Suprapubic skin (tissue), 4 donors: ENCODE data around the gene TET1. TPM values are rescaled to one million over a fixed set of nuclear protein-coding genes. Genes with fewer than 3 reads are reported as not detected.
A peak's percentile ranks its signal among the peaks of the same experiment; 100 is the strongest.
"Not testable (repeated sequence)": the region's sequence is repeated elsewhere in the genome, so short reads cannot be mapped to it uniquely, and the experiment has no call there.

Experiments
- DNase-seq, 2 donors: peaks; one replicate each; pipeline ENCODE4 v3.0.0-alpha.2; 2019; ENCODE audit warnings: low spot score in 2 of 2
- H3K27ac ChIP-seq: fragments of 200-600 bp; sonication (generic); one replicate; pipeline ENCODE4 v1.5.1; 2019
- H3K27me3 ChIP-seq: fragments of 200-600 bp; sonication (generic); one replicate; pipeline ENCODE4 v1.5.1; 2019
- H3K36me3 ChIP-seq: fragments of 200-600 bp; sonication (generic); one replicate; pipeline ENCODE4 v1.5.1; 2019
- H3K4me1 ChIP-seq: fragments of 200-600 bp; sonication (generic); one replicate; pipeline ENCODE4 v1.5.1; 2019
- H3K4me3 ChIP-seq: fragments of 200-600 bp; sonication (generic); one replicate; pipeline ENCODE4 v1.5.1; 2019; ENCODE audit warnings: mild to moderate bottlenecking
- H3K9me3 ChIP-seq: fragments of 200-600 bp; sonication (generic); one replicate; pipeline ENCODE4 v1.5.1; 2019
- EP300 ChIP-seq: sonication (generic); formaldehyde crosslinking; IDR thresholded peaks from one replicate; pipeline ENCODE4 v1.6.1; 2017; ENCODE audit warnings: antibody characterized with exemption
- POLR2A ChIP-seq, 2 donors: fragments of 450-650 bp; IDR thresholded peaks; one replicate each; pipeline ENCODE4 v1.6.1; 2017; ENCODE audit warnings: antibody characterized with exemption in 2 of 2, mild to moderate bottlenecking in 2 of 2, moderate library complexity in 2 of 2
- POLR2AphosphoS5 ChIP-seq, 3 donors: sonication (generic); formaldehyde crosslinking; IDR thresholded peaks; one replicate each; pipeline ENCODE4 v1.6.1; 2017; ENCODE audit warnings: antibody characterized with exemption in 3 of 3
- WGBS: methylation state at CpG from one replicate; pipeline ENCODE4 v1.1.5; 2018; 5-methylcytosine and 5-hydroxymethylcytosine counted together
- total RNA-seq, 4 donors: library from RNA; depleted of rRNA; stranded (reverse); fragments of >200 nt; gene quantifications; one replicate each; pipeline ENCODE4 v1.1.0, GENCODE V29; 2016
- TF ChIP-seq, protein P1 (sequence below), 2 donors: fragments of 200-600 bp in 1 of 2; fragments of 450-650 bp in 1 of 2; sonication (generic) in 1 of 2; IDR thresholded peaks; one replicate each; pipeline ENCODE4 v1.5.1; 2016 to 2019; ENCODE audit warnings: antibody characterized with exemption in 2 of 2, mild to moderate bottlenecking in 1 of 2, moderate library complexity in 1 of 2

Gene TET1
- total RNA-seq, 4 donors from 2014 or later = 0.98 to 3.2 (median 2.6) TPM

DNA sequence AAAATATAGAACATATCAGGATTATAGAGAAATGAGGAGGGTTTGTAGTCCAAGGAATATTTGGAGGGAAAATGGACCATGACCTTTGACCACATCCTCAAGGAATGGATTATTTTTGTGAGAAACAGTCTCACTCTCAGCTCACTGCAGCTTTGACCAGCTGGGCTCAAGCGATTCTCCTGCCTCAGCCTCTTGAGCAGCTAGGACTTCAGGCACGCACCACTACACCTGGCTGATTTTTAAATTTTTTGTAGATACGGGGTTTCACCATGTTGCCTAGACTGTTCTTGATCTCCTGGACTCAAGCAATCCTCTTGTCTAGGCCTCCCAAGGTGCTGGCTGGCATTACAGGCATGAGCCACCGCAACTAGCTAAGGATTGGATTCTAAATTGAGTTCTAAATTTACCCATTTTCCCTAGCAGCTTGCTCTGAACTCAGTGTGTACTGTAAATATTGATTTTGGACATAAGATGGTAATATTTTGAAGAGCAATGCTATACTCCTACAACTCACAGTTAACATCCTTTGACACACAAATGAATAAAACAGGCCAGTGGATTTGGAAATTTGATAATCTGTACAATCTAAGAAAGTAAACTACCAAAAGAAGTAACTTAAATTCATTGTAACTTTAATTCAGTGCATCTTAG is 73.8 kb downstream of the TET1 start:
- H3K9me3 ChIP-seq = no peaks in the 10 kb centered on the region
- no peak overlapping the region for H3K27ac ChIP-seq
- H3K4me1 ChIP-seq = no peaks in the 10 kb centered on the region
- DNase-seq = no peak
- WGBS = 87% methylated on average over 4 of the region's 4 CpGs
- TF ChIP-seq EP300 (no peak), POLR2A (IDR thresholded peaks at IDR 0.05) (no peak), POLR2AphosphoS5 (IDR thresholded peaks at IDR 0.05) (no peak)
- TF ChIP-seq, protein P1, sequence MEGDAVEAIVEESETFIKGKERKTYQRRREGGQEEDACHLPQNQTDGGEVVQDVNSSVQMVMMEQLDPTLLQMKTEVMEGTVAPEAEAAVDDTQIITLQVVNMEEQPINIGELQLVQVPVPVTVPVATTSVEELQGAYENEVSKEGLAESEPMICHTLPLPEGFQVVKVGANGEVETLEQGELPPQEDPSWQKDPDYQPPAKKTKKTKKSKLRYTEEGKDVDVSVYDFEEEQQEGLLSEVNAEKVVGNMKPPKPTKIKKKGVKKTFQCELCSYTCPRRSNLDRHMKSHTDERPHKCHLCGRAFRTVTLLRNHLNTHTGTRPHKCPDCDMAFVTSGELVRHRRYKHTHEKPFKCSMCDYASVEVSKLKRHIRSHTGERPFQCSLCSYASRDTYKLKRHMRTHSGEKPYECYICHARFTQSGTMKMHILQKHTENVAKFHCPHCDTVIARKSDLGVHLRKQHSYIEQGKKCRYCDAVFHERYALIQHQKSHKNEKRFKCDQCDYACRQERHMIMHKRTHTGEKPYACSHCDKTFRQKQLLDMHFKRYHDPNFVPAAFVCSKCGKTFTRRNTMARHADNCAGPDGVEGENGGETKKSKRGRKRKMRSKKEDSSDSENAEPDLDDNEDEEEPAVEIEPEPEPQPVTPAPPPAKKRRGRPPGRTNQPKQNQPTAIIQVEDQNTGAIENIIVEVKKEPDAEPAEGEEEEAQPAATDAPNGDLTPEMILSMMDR (IDR thresholded peaks at IDR 0.05) = no peak
- no peaks in the 10 kb centered on the region for H3K36me3 ChIP-seq
- no peak overlapping the region for H3K4me3 ChIP-seq
- H3K27me3 ChIP-seq = no peaks in the 10 kb centered on the region

DNA sequence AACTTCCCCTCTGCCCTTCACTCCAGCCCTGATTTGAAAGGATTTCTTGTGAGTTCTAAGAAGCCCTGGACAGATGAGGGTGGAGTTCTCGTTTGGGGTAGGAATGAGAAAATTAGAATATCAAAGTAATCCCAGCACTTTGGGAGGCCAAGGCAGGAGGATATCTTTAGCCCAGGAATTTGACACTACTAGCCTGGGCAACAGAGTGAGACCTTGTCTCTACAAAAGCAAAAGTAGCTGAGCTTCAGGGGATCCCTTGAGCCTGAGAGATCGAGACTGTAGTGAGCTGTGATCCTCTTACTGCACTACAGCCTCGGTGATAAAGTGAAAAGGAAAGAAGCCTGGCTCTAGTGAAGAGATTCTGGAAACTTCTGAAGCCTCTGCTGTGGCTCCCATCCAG is 76.2 kb downstream of the TET1 start:
- Histone ChIP-seq H3K27ac (no peak overlapping the region), H3K36me3 (no peaks in the 10 kb centered on the region), H3K4me1 (no peaks in the 10 kb centered on the region), H3K27me3 (no peaks in the 10 kb centered on the region), H3K4me3 (no peak overlapping the region), H3K9me3 (no peaks in the 10 kb centered on the region)
- TF ChIP-seq EP300 = no peak
- TF ChIP-seq POLR2A (IDR thresholded peaks at IDR 0.05) = no peak
- TF ChIP-seq POLR2AphosphoS5 (IDR thresholded peaks at IDR 0.05) = no peak
- TF ChIP-seq, protein P1 (IDR thresholded peaks at IDR 0.05) = no peak
- no peak for DNase-seq
- 92% methylated on average over 3 of the region's 3 CpGs for WGBS

DNA sequence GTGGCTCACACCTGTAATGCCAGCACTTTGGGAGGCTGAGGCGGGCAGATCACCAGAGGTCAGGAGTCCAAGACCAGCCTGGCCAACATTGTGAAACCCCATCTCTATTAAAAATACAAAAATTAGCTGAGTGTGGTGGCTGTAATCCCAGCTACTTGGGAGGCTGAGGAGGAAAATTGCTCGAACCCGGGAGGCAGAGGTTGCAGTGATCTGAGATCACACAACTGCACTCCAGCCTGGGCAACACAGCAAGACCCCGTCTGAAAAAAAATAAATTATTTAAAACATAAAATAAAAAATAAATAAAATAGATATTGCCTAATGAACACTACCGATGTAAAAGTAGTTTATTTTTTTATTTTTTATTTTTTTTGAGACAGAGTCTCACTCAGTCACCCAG is 83.4 kb downstream of the TET1 start:
- WGBS = 87% methylated on average over 5 of the region's 5 CpGs
- not testable (repeated sequence) for H3K36me3 ChIP-seq, H3K4me1 ChIP-seq, H3K4me3 ChIP-seq, H3K27me3 ChIP-seq, H3K9me3 ChIP-seq, DNase-seq, H3K27ac ChIP-seq

DNA sequence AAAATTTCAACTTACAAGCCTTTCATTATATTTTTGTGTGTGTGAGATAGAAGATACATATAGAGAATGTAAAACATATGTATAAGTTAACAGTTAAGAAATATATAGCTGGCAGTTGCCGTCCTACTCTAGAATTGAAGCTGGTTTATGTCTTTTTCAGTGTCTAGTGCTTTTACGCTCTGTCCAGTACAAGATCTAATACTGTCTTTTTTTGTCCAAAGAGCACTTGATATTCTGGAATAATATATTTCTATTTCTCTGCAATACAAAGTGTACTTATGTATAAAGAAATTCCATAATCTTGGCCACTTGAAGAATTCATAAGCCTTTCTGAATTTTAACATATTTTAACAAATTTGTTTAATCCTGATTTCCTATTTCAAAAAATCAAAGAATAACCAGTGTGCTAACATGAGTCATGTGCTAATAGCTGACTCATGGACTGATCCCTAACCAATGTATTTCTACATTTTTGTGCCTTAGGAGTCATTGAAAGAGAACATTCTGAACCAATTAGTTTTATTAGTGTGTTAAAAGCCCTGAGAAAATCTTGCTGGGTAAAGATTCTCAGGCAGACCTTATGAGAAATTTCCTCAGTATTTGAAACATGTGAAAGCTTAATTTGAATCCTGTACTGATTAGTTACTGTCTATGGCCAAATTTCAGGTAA is 87.7 kb downstream of the TET1 start:
- H3K9me3 ChIP-seq = no peaks in the 10 kb centered on the region
- no peaks in the 10 kb centered on the region for H3K27me3 ChIP-seq
- no peak overlapping the region for H3K4me3 ChIP-seq
- TF ChIP-seq, protein P1 (IDR thresholded peaks at IDR 0.05) = no peak
- no peak for TF ChIP-seq EP300
- TF ChIP-seq POLR2A (IDR thresholded peaks at IDR 0.05) = no peak
- no peak for TF ChIP-seq POLR2AphosphoS5 (IDR thresholded peaks at IDR 0.05)
- peaks cover 5% of the 10 kb centered on the region for H3K4me1 ChIP-seq
- WGBS = 87% methylated on average over 2 of the region's 2 CpGs
- no peak for DNase-seq
- no peaks in the 10 kb centered on the region for H3K36me3 ChIP-seq
- peak overlapping the region; percentile 57 for H3K27ac ChIP-seq

DNA sequence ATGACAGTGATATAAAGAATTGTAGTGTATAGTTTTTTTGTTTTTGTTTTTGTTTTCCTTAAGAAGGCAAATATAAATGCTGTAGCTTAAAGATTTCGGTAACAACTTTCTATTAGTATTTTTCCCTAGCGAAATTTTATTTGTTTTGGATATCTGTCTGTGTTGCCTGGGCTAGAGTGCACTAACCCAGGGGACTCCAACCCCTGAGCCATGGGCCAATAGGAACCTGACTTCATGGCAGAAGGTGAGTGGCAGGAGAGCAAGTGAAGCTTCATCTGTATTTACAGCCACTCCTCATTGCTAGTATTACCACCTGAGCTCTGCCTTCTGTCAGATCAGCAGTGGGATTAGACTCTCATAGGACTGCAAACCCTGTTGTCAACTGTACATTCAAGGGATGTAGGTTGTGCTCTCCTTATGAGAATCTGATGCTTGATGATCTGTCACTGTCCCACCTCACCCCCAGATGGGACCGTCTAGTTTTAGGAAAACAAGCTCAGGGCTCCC is 95.5 kb downstream of the TET1 start:
- no peaks in the 10 kb centered on the region for H3K9me3 ChIP-seq
- H3K27me3 ChIP-seq = no peaks in the 10 kb centered on the region
- no peak for DNase-seq
- WGBS = 96% methylated on average over 3 of the region's 3 CpGs
- no peaks in the 10 kb centered on the region for H3K4me1 ChIP-seq
- TF ChIP-seq EP300 (no peak), POLR2A (IDR thresholded peaks at IDR 0.05) (no peak)
- TF ChIP-seq, protein P1 (IDR thresholded peaks at IDR 0.05) = no peak
- H3K4me3 ChIP-seq = no peak overlapping the region
- H3K27ac ChIP-seq = no peak overlapping the region
- peaks cover 5% of the 10 kb centered on the region for H3K36me3 ChIP-seq
